ENCODE data around the gene NPM1.
A peak's percentile ranks its signal among the peaks of the same experiment; 100 is the strongest.

Gene NPM1

GRCh38 chr5:171428809-171429542 is 41.3 kb downstream of the NPM1 start:
- no peak for DNase-seq

- DNase-seq: no peak
These were observed 41.9 kb downstream of the NPM1 start for GRCh38 chr5:171429543-171429910.

- DNase-seq: no peak
These were observed 43.7 kb downstream of the NPM1 start for GRCh38 chr5:171431251-171431777.

- no peak for DNase-seq
These were observed 44.4 kb downstream of the NPM1 start for GRCh38 chr5:171432076-171432475.

- no peak for DNase-seq
These were observed 45.1 kb downstream of the NPM1 start for GRCh38 chr5:171432583-171433351.

GRCh38 chr5:171433352-171433698 is 45.7 kb downstream of the NPM1 start:
- DNase-seq: no peak

GRCh38 chr5:171433982-171434676 is 46.5 kb downstream of the NPM1 start:
- DNase-seq: no peak

GRCh38 chr5:171434874-171435273 is 47.2 kb downstream of the NPM1 start:
- DNase-seq: no peak

GRCh38 chr5:171435908-171436307 is 48.3 kb downstream of the NPM1 start:
- no peak for DNase-seq

- DNase-seq: no peak
These were observed 49.2 kb downstream of the NPM1 start for GRCh38 chr5:171436804-171437285.

- DNase-seq: no peak
These were observed 49.7 kb downstream of the NPM1 start for GRCh38 chr5:171437286-171437821.

- DNase-seq: no peak
These were observed 51.1 kb downstream of the NPM1 start for GRCh38 chr5:171438738-171439137.

GRCh38 chr5:171441246-171441791 is 53.7 kb downstream of the NPM1 start:
- no peak for DNase-seq

GRCh38 chr5:171442287-171443042 is 54.8 kb downstream of the NPM1 start:
- no peak for DNase-seq

- DNase-seq: no peak
These were observed 56.9 kb downstream of the NPM1 start for GRCh38 chr5:171444582-171444981.

GRCh38 chr5:171445644-171446516 is 58.2 kb downstream of the NPM1 start:
- no peak for DNase-seq

- DNase-seq: no peak
These were observed 59.6 kb downstream of the NPM1 start for GRCh38 chr5:171447226-171447625.

- DNase-seq: no peak
These were observed 61.8 kb downstream of the NPM1 start for GRCh38 chr5:171449426-171449825.

- peak; percentile 2 to 11 for DNase-seq
These were observed 63.0 kb downstream of the NPM1 start for GRCh38 chr5:171450423-171451331.

GRCh38 chr5:171451421-171451820 is 63.8 kb downstream of the NPM1 start:
- DNase-seq: no peak
